H1 (cell line): Measurements from ENCODE around the gene TCF7L2. TPM values are rescaled to one million over a fixed set of nuclear protein-coding genes. Genes with fewer than 3 reads are reported as not detected.

Experiments
- ASH2L ChIP-seq: fragments of 200-600, 300-600 bp; sonication (generic); IDR thresholded peaks from one replicate; pipeline ENCODE4 v1.7.1; 2017; ENCODE audit warnings: low read length
- BRCA1 ChIP-seq: IDR thresholded peaks from 2 replicates; pipeline ENCODE4 v1.6.1; 2012; ENCODE audit warnings: low read depth, low read length, improper control_type of control experiment
- CHD7 ChIP-seq: fragments of 300-600 bp; sonication (generic); IDR thresholded peaks from 2 replicates; pipeline ENCODE4 v1.7.1; 2012; ENCODE audit warnings: low read length, moderate library complexity, mild to moderate bottlenecking, inconsistent platforms; ENCODE audit not compliant: insufficient replicate concordance
- FOSL1 ChIP-seq: IDR thresholded peaks from 2 replicates; pipeline ENCODE4 v1.6.1; 2011; ENCODE audit warnings: mild to moderate bottlenecking, low read depth, low read length, moderate library complexity; ENCODE audit not compliant: insufficient read depth
- HDAC6 ChIP-seq: IDR thresholded peaks from one replicate; pipeline ENCODE4 v1.7.1; 2012; ENCODE audit warnings: low read depth, mild to moderate bottlenecking, inconsistent platforms, low read length, moderate library complexity
- NANOG ChIP-seq: IDR thresholded peaks from 2 replicates; pipeline ENCODE4 v1.6.1; 2011; ENCODE audit warnings: low read length, low read depth, mild to moderate bottlenecking, inconsistent platforms; ENCODE audit not compliant: insufficient read depth, poor library complexity, severe bottlenecking
- RAD21 ChIP-seq, 2 experiments: IDR thresholded peaks in 1 of 2; conservative IDR thresholded peaks in 1 of 2; 2 replicates each; pipeline ENCODE4 v1.6.1; 2011; ENCODE audit warnings: low read depth in 2 of 2, low read length in 2 of 2, improper control_type of control experiment in 1 of 2, inconsistent platforms in 1 of 2, mild to moderate bottlenecking in 1 of 2, moderate library complexity in 1 of 2
- TAF7 ChIP-seq: optimal IDR thresholded peaks from 2 replicates; pipeline ENCODE3; 2011; ENCODE audit warnings: low read depth, mild to moderate bottlenecking, inconsistent platforms, low read length, moderate library complexity, borderline replicate concordance
- TBP ChIP-seq: IDR thresholded peaks from 2 replicates; pipeline ENCODE4 v1.6.1; 2011; ENCODE audit warnings: low read depth, low read length, improper control_type of control experiment
- TCF12 ChIP-seq: IDR thresholded peaks from 2 replicates; pipeline ENCODE4 v1.6.1; 2011; ENCODE audit warnings: low read depth, mild to moderate bottlenecking, low read length
- TEAD4 ChIP-seq: IDR thresholded peaks from 2 replicates; pipeline ENCODE4 v1.6.1; 2012; ENCODE audit warnings: low read depth, low read length, inconsistent platforms, mixed read lengths
- ZNF274 ChIP-seq: IDR thresholded peaks from 2 replicates; pipeline ENCODE4 v1.7.0; 2012; ENCODE audit warnings: low read length, borderline replicate concordance; ENCODE audit errors: extremely low read depth
- polyA plus RNA-seq, 7 experiments: library from polyadenylated mRNA; depleted of rRNA in 3 of 7; stranded (reverse) in 5 of 7; unstranded in 2 of 7; fragments of >200 nt in 5 of 7; fragments of 200-250 nt in 2 of 7; gene quantifications; 1 replicate in 5 of 7; 2 replicates in 1 of 7; 4 replicates in 1 of 7; pipeline versions ENCODE4 v1.2.1 to v1.2.3, GENCODE V29; 2011 to 2013; ENCODE audit warnings: missing spikeins in 2 of 7, mixed read lengths in 2 of 7
- total RNA-seq: library from RNA; stranded (reverse); fragmentation: NEBNext Ultra II Directional; extraction: Animal tissue kit (Norgen Biotek cat#: 25700); gene quantifications from 2 replicates; pipeline ENCODE4 v1.2.1, GENCODE V29; 2021

TCF7L2 gene
- total and polyA plus RNA-seq, 2 of the 8 experiments (the other 6 are each of a cell fraction or from before 2014, with no cell fraction given) = 33.9 to 67.3 TPM

- no peak for TF ChIP-seq CHD7
- no peak for TF ChIP-seq TEAD4
- no peak for TF ChIP-seq TCF12
- no peak for TF ChIP-seq HDAC6
- TF ChIP-seq ZNF274 = no peak
- no peak for TF ChIP-seq ASH2L
- TF ChIP-seq FOSL1 = no peak
- no peak for TF ChIP-seq TAF7
- TF ChIP-seq BRCA1 = no peak
- no peak for TF ChIP-seq RAD21 (IDR thresholded peaks at IDR 0.05 in 1 of 2, conservative IDR thresholded peaks at IDR 0.05 in 1 of 2; ENCODE audit: low read depth in 2 of 2, low read length in 2 of 2)
- no peak for TF ChIP-seq TBP
- no peak for TF ChIP-seq NANOG
Observed at GRCh38 chr10:113115556-113115955, 165.5 kb downstream of the TCF7L2 start (continued).
